A549 treated with ZK216348 at 1 μM for 4 hours (cell line): ENCODE results near the gene FAM135A. TPM values are rescaled to one million over a fixed set of nuclear protein-coding genes. Genes with fewer than 3 reads are reported as not detected.

Experiments used
- total RNA-seq: library from RNA; stranded (reverse); fragments of 200-300 nt; extraction: Qiagen RNA extraction; gene quantifications from 5 replicates; pipeline ENCODE4 v1.2.3, GENCODE V29; 2022; ENCODE audit warnings: low read depth

FAM135A gene
- total RNA-seq, result 7.2 to 15.8 TPM (median 12.0 TPM) in 5 replicates

GRCh38 chr6:70413114-70413991, at the start of gene FAM135A:
Gene FAM135A, plus strand, starts transcription at chr6:70413508. Its CDS starts 14,835 bp downstream, at chr6:70428343.

GRCh38 chr6:70566751-70567382, 153.6 kb downstream of the FAM135A start, which contains the start of gene SDHAF4:
Gene SDHAF4, plus strand, starts transcription at chr6:70566930. Its CDS starts 11 bp downstream, at chr6:70566941.

Other genes starting within 250 kb of the FAM135A start
- gene COL9A1, start 110.4 kb upstream of the FAM135A start, total RNA-seq, result 0.19 TPM in 1 of 5 replicates, not detected in the others
- 3.2 to 6.1 TPM (median 3.9 TPM) in 5 replicates for gene SDHAF4, start 153.4 kb downstream of the FAM135A start, total RNA-seq